Keratinocyte (primary cell): Measurements from ENCODE around the gene ARHGAP6. TPM values are rescaled to one million over a fixed set of nuclear protein-coding genes. Genes with fewer than 3 reads are reported as not detected.

Experiments used
- DNase-seq: peaks from one replicate; pipeline ENCODE4 v3.0.0-alpha.2; 2011; ENCODE audit warnings: low read depth, missing footprints, low spot score
- FAIRE-seq: peaks from 2 replicates; lab custom pipeline; 2011; peaks lifted over from hg19 to GRCh38; lab: Jason Lieb, UNC
- H2AFZ ChIP-seq: 2 replicates; pipeline ENCODE4 v1.6.0; 2012; ENCODE audit warnings: low read length, control low read depth, inconsistent platforms; ENCODE audit not compliant: control insufficient read depth
- H3K27ac ChIP-seq: 2 replicates; pipeline ENCODE4 v1.5.1; 2011; ENCODE audit warnings: low read length; ENCODE audit not compliant: control insufficient read depth, insufficient read depth
- H3K27me3 ChIP-seq: 3 replicates; pipeline ENCODE4 v1.6.0; 2011; ENCODE audit warnings: low read length; ENCODE audit not compliant: control insufficient read depth, insufficient read depth; ENCODE audit errors: extremely low read depth
- H3K36me3 ChIP-seq, 2 experiments: 2 replicates in 1 of 2; 3 replicates in 1 of 2; pipeline ENCODE4 v1.5.1; 2011; ENCODE audit warnings: low read length in 2 of 2, mild to moderate bottlenecking in 1 of 2; ENCODE audit not compliant: control insufficient read depth in 2 of 2, insufficient read depth in 2 of 2; ENCODE audit errors: extremely low read depth in 1 of 2
- H3K4me1 ChIP-seq: 3 replicates; pipeline ENCODE4 v1.5.1; 2011; ENCODE audit warnings: low read length; ENCODE audit not compliant: control insufficient read depth, insufficient read depth; ENCODE audit errors: extremely low read depth
- H3K4me2 ChIP-seq: 3 replicates; pipeline ENCODE4 v1.6.0; 2011; ENCODE audit warnings: low read depth, low read length; ENCODE audit not compliant: control insufficient read depth, insufficient read depth; ENCODE audit errors: extremely low read depth
- H3K4me3 ChIP-seq, 3 experiments: fragments of 200-600 bp in 1 of 3; sonication (generic) in 1 of 3; 2 replicates in 2 of 3; 3 replicates in 1 of 3; pipeline ENCODE4 v1.5.1; 2011 to 2016; ENCODE audit warnings: low read length in 3 of 3, mild to moderate bottlenecking in 3 of 3, control low read depth in 2 of 3, inconsistent platforms in 1 of 3, low read depth in 1 of 3, mixed read lengths in 1 of 3, mixed run types in 1 of 3, moderate library complexity in 1 of 3; ENCODE audit not compliant: control insufficient read depth in 2 of 3, insufficient read depth in 2 of 3; ENCODE audit errors: extremely low read depth in 1 of 3
- H3K79me2 ChIP-seq: 2 replicates; pipeline ENCODE4 v1.6.0; 2012; ENCODE audit warnings: low read length; ENCODE audit not compliant: control insufficient read depth, insufficient read depth
- H3K9ac ChIP-seq: 3 replicates; pipeline ENCODE4 v1.6.0; 2011; ENCODE audit warnings: low read length; ENCODE audit not compliant: control insufficient read depth, insufficient read depth; ENCODE audit errors: extremely low read depth
- H3K9me1 ChIP-seq: 3 replicates; pipeline ENCODE4 v1.6.0; 2011; ENCODE audit warnings: low read length; ENCODE audit not compliant: control insufficient read depth, insufficient read depth; ENCODE audit errors: extremely low read depth
- H3K9me3 ChIP-seq: 2 replicates; pipeline ENCODE4 v1.5.1; 2012; ENCODE audit warnings: low read depth, low read length; ENCODE audit not compliant: control insufficient read depth
- H4K20me1 ChIP-seq: 3 replicates; pipeline ENCODE4 v1.6.0; 2011; ENCODE audit warnings: low read length; ENCODE audit not compliant: control insufficient read depth, insufficient read depth; ENCODE audit errors: extremely low read depth
- CTCF ChIP-seq, 3 experiments: IDR thresholded peaks in 1 of 3; conservative IDR thresholded peaks in 1 of 3; optimal IDR thresholded peaks in 1 of 3; 2 replicates in 2 of 3; 3 replicates in 1 of 3; pipeline versions ENCODE3 to v1.5.1; 2011; ENCODE audit warnings: low read length in 3 of 3, mild to moderate bottlenecking in 3 of 3, moderate library complexity in 2 of 3, control low read depth in 1 of 3, inconsistent platforms in 1 of 3; ENCODE audit not compliant: insufficient read depth in 2 of 3; ENCODE audit errors: extremely low read depth in 1 of 3
- EZH2 ChIP-seq: IDR thresholded peaks from one replicate; pipeline ENCODE4 v1.6.1; 2012; ENCODE audit warnings: inconsistent platforms, mild to moderate bottlenecking, low read length, moderate library complexity
- dilution Hi-C: fragments of 300-500 bp; cut with MboI; formaldehyde crosslinking; loops from one replicate; pipeline ENCODE4 v1.7.0; 2020; ENCODE audit warnings: low sequenced_read_pairs; ENCODE audit not compliant: extremely low pct_ligation_motif_present
- polyA plus RNA-seq, 5 experiments: library from polyadenylated mRNA; depleted of rRNA in 3 of 5; stranded (reverse) in 3 of 5; stranded (forward) in 1 of 5; unstranded in 1 of 5; fragments of >200 nt; gene quantifications; 1 replicate in 1 of 5; 2 replicates in 3 of 5; 3 replicates in 1 of 5; pipeline versions ENCODE4 v1.2.1 to v1.2.3, GENCODE V29; 2011 to 2012; ENCODE audit warnings: missing spikeins in 2 of 5, low read depth in 1 of 5, low replicate concordance in 1 of 5

The ARHGAP6 gene
- polyA plus RNA-seq, 1 donor (not counting 4 experiments of a cell fraction or from before 2014, with no cell fraction given), result 0.01 TPM

GRCh38 chrX:11566173-11566572 is 99.5 kb downstream of the ARHGAP6 start:
- no peak for DNase-seq
- no peaks in the 10 kb centered on the region for H3K4me1 ChIP-seq
- H3K9ac ChIP-seq, result no peak overlapping the region
- H3K27ac ChIP-seq, result no peak overlapping the region
- no peak overlapping the region for H3K4me3 ChIP-seq
- H3K27me3 ChIP-seq, result no peaks in the 10 kb centered on the region
- no peaks in the 10 kb centered on the region for H3K9me3 ChIP-seq
- no peak overlapping the region for H2AFZ ChIP-seq
- H3K4me2 ChIP-seq, result no peak overlapping the region
- no peak for TF ChIP-seq CTCF (optimal IDR thresholded peaks at IDR 0.05 in 1 of 3, IDR thresholded peaks at IDR 0.05 in 1 of 3, conservative IDR thresholded peaks at IDR 0.05 in 1 of 3; ENCODE audit: extremely low read depth in 1 of 3, insufficient read depth in 2 of 3, low read length in 3 of 3)
- no peak for TF ChIP-seq EZH2
- FAIRE-seq, result no peak
- no peaks in the 10 kb centered on the region for H3K9me1 ChIP-seq
- H3K79me2 ChIP-seq, result no peaks in the 10 kb centered on the region
- H3K36me3 ChIP-seq, result no peaks in the 10 kb centered on the region
- dilution Hi-C loops, result no loop called here
- no peaks in the 10 kb centered on the region for H4K20me1 ChIP-seq

DNA sequence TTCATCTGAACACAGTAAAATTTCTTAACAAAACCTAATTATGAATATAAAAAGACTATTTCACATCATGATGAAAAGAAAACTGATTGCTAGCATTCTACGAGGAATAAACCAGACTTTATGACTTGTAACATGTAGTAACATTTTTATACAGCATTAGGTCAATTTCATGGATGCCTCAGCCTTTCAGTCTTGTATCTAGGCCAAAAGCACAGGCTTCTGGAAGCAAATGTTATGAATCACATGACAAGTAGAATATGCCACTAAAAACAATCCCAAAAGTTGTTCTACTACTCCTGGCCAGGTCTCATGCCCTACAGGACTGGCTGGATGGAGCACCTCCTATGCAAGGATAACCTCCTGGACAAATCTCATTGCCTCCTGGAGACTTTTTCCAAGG is 101.2 kb downstream of the ARHGAP6 start:
- no peak for DNase-seq
- Histone ChIP-seq H2AFZ (no peak overlapping the region), H3K27ac (no peak overlapping the region), H3K9ac (no peak overlapping the region), H3K4me1 (no peaks in the 10 kb centered on the region), H3K4me3 (no peak overlapping the region), H4K20me1 (no peaks in the 10 kb centered on the region), H3K79me2 (no peaks in the 10 kb centered on the region), H3K9me3 (no peaks in the 10 kb centered on the region), H3K36me3 (no peaks in the 10 kb centered on the region), H3K9me1 (no peaks in the 10 kb centered on the region), H3K4me2 (no peak overlapping the region), H3K27me3 (no peaks in the 10 kb centered on the region)
- FAIRE-seq, result no peak
- dilution Hi-C loops, result no loop called here
- TF ChIP-seq CTCF (optimal IDR thresholded peaks at IDR 0.05 in 1 of 3, IDR thresholded peaks at IDR 0.05 in 1 of 3, conservative IDR thresholded peaks at IDR 0.05 in 1 of 3; ENCODE audit: extremely low read depth in 1 of 3, insufficient read depth in 2 of 3, low read length in 3 of 3), result no peak
- TF ChIP-seq EZH2, result no peak
